NCI-H1092 treated with DMSO at 0.1 percent for 48 hours (cell line): ENCODE data around the gene MCM8.
"Not testable (repeated sequence)": the region's sequence is repeated elsewhere in the genome, so short reads cannot be mapped to it uniquely, and the experiment has no call there.

Source experiments
- DNase-seq: peaks from one replicate; lab custom pipeline; 2025; lab: John Stamatoyannopoulos, UW

The MCM8 gene

GRCh38 chr20:6007094-6007528, 56.7 kb downstream of the MCM8 start:
- no peak for DNase-seq

GRCh38 chr20:6007529-6008103, 57.2 kb downstream of the MCM8 start:
- DNase-seq: no peak

- no peak for DNase-seq
Observed at GRCh38 chr20:6008254-6008653, 57.8 kb downstream of the MCM8 start.

GRCh38 chr20:6012179-6012578, 61.7 kb downstream of the MCM8 start:
- DNase-seq: no peak

- DNase-seq: no peak
Observed at GRCh38 chr20:6014017-6014416, 63.6 kb downstream of the MCM8 start.

GRCh38 chr20:6014957-6015356, 64.5 kb downstream of the MCM8 start:
- DNase-seq: no peak

- no peak for DNase-seq
Observed at GRCh38 chr20:6017467-6017866, 67.0 kb downstream of the MCM8 start.

GRCh38 chr20:6017880-6018279, 67.4 kb downstream of the MCM8 start:
- no peak for DNase-seq

- no peak for DNase-seq
Observed at GRCh38 chr20:6024768-6025167, 74.3 kb downstream of the MCM8 start.

GRCh38 chr20:6026051-6026450, 75.6 kb downstream of the MCM8 start:
- no peak for DNase-seq

GRCh38 chr20:6028818-6029217, 78.4 kb downstream of the MCM8 start:
- no peak for DNase-seq

- DNase-seq: no peak
Observed at GRCh38 chr20:6029538-6029937, 79.1 kb downstream of the MCM8 start.

- no peak for DNase-seq
Observed at GRCh38 chr20:6030453-6031080, 80.1 kb downstream of the MCM8 start.

GRCh38 chr20:6032907-6033306, 82.5 kb downstream of the MCM8 start:
- DNase-seq: not testable (repeated sequence)

GRCh38 chr20:6034134-6034969, 83.9 kb downstream of the MCM8 start:
- no peak for DNase-seq

- no peak for DNase-seq
Observed at GRCh38 chr20:6036213-6036612, 85.8 kb downstream of the MCM8 start.

- no peak for DNase-seq
Observed at GRCh38 chr20:6037082-6037481, 86.6 kb downstream of the MCM8 start.

GRCh38 chr20:6038256-6038655, 87.8 kb downstream of the MCM8 start:
- no peak for DNase-seq

GRCh38 chr20:6039766-6040165, 89.3 kb downstream of the MCM8 start:
- DNase-seq: no peak

GRCh38 chr20:6040540-6040939, 90.1 kb downstream of the MCM8 start:
- no peak for DNase-seq

- no peak for DNase-seq
Observed at GRCh38 chr20:6040958-6041807, 90.7 kb downstream of the MCM8 start.

GRCh38 chr20:6041808-6042265, 91.4 kb downstream of the MCM8 start:
- DNase-seq: no peak
